HCT116 (cell line): ENCODE results near the gene GJB6.

ENCODE experiments used
- EZH2 ChIP-seq: fragments of 200-600 bp; sonication (generic); IDR thresholded peaks from 2 replicates; pipeline ENCODE4 v1.6.1; 2017; ENCODE audit warnings: antibody characterized with exemption, mixed run types
- EZH2phosphoT487 ChIP-seq: fragments of 200-600 bp; IDR thresholded peaks from 2 replicates; pipeline ENCODE4 v1.6.1; 2018; ENCODE audit warnings: antibody characterized with exemption, borderline replicate concordance
- POLR2A ChIP-seq: IDR thresholded peaks from 2 replicates; pipeline ENCODE4 v1.7.0; 2011; ENCODE audit warnings: borderline replicate concordance; ENCODE audit not compliant: insufficient read depth, insufficient read length; ENCODE audit errors: extremely low read depth
- RAD21 ChIP-seq: IDR thresholded peaks from 2 replicates; pipeline ENCODE4 v1.6.1; 2012; ENCODE audit warnings: low read depth, mild to moderate bottlenecking
- SP1 ChIP-seq: IDR thresholded peaks from 2 replicates; pipeline ENCODE4 v1.6.1; 2012; ENCODE audit warnings: low read depth
- ZNF274 ChIP-seq: fragments of 200-500 bp; sonication (Bioruptor generic); IDR thresholded peaks from 2 replicates; pipeline ENCODE4 v1.6.1; 2014; ENCODE audit warnings: mild to moderate bottlenecking, low read depth, low read length, inconsistent platforms
- TF ChIP-seq, protein P1 (sequence below), 3 experiments: fragments of 200-600 bp in 1 of 3; sonication (generic) in 1 of 3; IDR thresholded peaks in 2 of 3; conservative IDR thresholded peaks in 1 of 3; 2 replicates each; pipeline ENCODE4 v1.5.1; 2012 to 2017; ENCODE audit warnings: low read depth in 2 of 3, low read length in 2 of 3, antibody characterized with exemption in 1 of 3, borderline replicate concordance in 1 of 3, control low read depth in 1 of 3, mild to moderate bottlenecking in 1 of 3, mixed read lengths in 1 of 3, mixed run types in 1 of 3, moderate library complexity in 1 of 3; ENCODE audit not compliant: insufficient read depth in 1 of 3
- TF ChIP-seq, protein P2 (sequence below): IDR thresholded peaks from 2 replicates; pipeline ENCODE4 v1.6.1; 2012

DNA sequence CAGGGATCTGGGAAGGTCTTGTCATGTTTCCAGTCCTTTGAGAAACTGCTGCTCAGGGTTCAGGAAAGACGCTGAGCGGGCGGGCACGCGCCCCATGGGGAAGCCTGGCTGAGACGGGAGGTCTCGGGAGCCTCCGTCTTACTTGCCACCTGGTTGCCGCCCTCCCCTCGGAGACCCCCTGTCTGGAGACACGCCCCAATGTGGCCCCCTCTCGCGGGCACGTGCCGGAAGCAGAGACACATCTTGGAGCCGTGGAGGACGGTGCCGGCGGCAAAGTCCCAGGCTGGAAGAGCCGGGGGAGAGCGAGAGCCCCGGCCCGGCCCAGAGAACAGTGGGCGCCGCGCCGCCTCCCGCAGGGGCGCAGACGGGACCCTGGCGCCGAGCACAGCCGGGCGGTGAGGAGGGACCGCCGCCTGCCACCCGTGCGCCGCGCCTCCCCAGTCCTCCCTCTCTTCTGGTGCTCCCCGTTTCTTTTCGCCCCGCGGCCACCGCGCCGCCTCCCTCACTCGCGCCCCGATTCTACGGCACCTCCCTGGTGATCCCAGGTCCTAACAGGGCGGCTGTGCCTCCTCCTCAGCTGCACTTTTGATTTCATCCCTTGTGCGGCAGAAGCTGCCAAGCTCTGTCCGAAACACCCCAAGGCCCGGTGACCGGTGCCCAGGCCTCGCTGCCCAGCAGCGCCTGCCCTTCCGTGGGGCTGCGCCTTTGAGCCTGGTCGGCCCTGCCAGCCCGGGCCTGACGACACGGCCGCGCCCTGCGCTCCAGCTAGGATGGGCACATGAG lies 54.9 kb downstream of the GJB6 start:
- TF ChIP-seq POLR2A: no peak
- TF ChIP-seq, protein P1, sequence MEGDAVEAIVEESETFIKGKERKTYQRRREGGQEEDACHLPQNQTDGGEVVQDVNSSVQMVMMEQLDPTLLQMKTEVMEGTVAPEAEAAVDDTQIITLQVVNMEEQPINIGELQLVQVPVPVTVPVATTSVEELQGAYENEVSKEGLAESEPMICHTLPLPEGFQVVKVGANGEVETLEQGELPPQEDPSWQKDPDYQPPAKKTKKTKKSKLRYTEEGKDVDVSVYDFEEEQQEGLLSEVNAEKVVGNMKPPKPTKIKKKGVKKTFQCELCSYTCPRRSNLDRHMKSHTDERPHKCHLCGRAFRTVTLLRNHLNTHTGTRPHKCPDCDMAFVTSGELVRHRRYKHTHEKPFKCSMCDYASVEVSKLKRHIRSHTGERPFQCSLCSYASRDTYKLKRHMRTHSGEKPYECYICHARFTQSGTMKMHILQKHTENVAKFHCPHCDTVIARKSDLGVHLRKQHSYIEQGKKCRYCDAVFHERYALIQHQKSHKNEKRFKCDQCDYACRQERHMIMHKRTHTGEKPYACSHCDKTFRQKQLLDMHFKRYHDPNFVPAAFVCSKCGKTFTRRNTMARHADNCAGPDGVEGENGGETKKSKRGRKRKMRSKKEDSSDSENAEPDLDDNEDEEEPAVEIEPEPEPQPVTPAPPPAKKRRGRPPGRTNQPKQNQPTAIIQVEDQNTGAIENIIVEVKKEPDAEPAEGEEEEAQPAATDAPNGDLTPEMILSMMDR (IDR thresholded peaks at IDR 0.05 in 2 of 3, conservative IDR thresholded peaks at IDR 0.05 in 1 of 3; ENCODE audit: borderline replicate concordance in 1 of 3, insufficient read depth in 1 of 3, low read depth in 2 of 3, low read length in 2 of 3): no peak
- no peak for TF ChIP-seq EZH2
- TF ChIP-seq, protein P2, sequence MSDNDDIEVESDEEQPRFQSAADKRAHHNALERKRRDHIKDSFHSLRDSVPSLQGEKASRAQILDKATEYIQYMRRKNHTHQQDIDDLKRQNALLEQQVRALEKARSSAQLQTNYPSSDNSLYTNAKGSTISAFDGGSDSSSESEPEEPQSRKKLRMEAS: no peak
- no peak for TF ChIP-seq ZNF274
- no peak for TF ChIP-seq EZH2phosphoT487
- TF ChIP-seq SP1: no peak
- TF ChIP-seq RAD21: no peak
